GM23338 (cell line): ENCODE data around the gene FGFR3. TPM values are rescaled to one million over a fixed set of nuclear protein-coding genes. Genes with fewer than 3 reads are reported as not detected.
A peak's percentile ranks its signal among the peaks of the same experiment; 100 is the strongest.

Experiments
- ATAC-seq: fragments of 200-7000 bp; cut with Tn5 transposase; 3 replicates; pipeline ENCODE4 v1.9.1; 2020
- DNase-seq: peaks from one replicate; pipeline ENCODE4 v3.0.0-alpha.2; 2015; ENCODE audit warnings: low spot score
- H2AFZ ChIP-seq: fragments of 200-600 bp; sonication (generic); 2 replicates; pipeline ENCODE4 v1.8.0; 2016; ENCODE audit warnings: antibody characterized with exemption, mild to moderate bottlenecking, moderate library complexity
- H3F3A ChIP-seq: fragments of 200-600 bp; sonication (generic); replicated peaks from 2 replicates; pipeline ENCODE4 v1.8.0; 2017; ENCODE audit warnings: antibody characterized with exemption, mixed run types, low read depth
- H3K27ac ChIP-seq: fragments of 200-600 bp; sonication (generic); 2 replicates; pipeline ENCODE4 v1.6.1; 2016; ENCODE audit warnings: low read depth
- H3K27me3 ChIP-seq: fragments of 200-600 bp; sonication (generic); 2 replicates; pipeline ENCODE4 v1.8.0; 2016; ENCODE audit warnings: mild to moderate bottlenecking, mixed run types, moderate library complexity; ENCODE audit not compliant: insufficient read depth
- H3K36me3 ChIP-seq: fragments of 200-600 bp; sonication (generic); 2 replicates; pipeline ENCODE4 v1.8.0; 2016; ENCODE audit warnings: mild to moderate bottlenecking; ENCODE audit not compliant: insufficient read depth
- H3K4me1 ChIP-seq: fragments of 200-600 bp; sonication (generic); 2 replicates; pipeline ENCODE4 v1.8.0; 2016; ENCODE audit warnings: mild to moderate bottlenecking, moderate library complexity; ENCODE audit not compliant: insufficient read depth
- H3K4me2 ChIP-seq: fragments of 200-600 bp; sonication (generic); 2 replicates; pipeline ENCODE4 v1.7.1; 2017; ENCODE audit warnings: mixed run types
- H3K4me3 ChIP-seq: fragments of 200-600 bp; sonication (generic); 2 replicates; pipeline ENCODE4 v1.6.1; 2016; ENCODE audit warnings: mixed run types
- H3K79me2 ChIP-seq: fragments of 200-600 bp; sonication (generic); replicated peaks from 2 replicates; pipeline ENCODE4 v1.8.0; 2017; ENCODE audit warnings: mild to moderate bottlenecking; ENCODE audit not compliant: insufficient read depth
- H3K9me2 ChIP-seq: fragments of 200-600 bp; sonication (generic); 2 replicates; pipeline ENCODE4 v1.8.0; 2017; ENCODE audit not compliant: insufficient read depth
- H4K20me1 ChIP-seq: fragments of 200-600 bp; sonication (generic); replicated peaks from 2 replicates; pipeline ENCODE4 v1.8.0; 2017; ENCODE audit warnings: mild to moderate bottlenecking; ENCODE audit not compliant: insufficient read depth
- H3K27ac Mint-ChIP-seq: 2 replicates; pipeline ENCODE4 v1.8.0; 2020; ENCODE audit warnings: inconsistent platforms, mild to moderate bottlenecking, moderate library complexity, mixed read lengths
- H3K27me3 Mint-ChIP-seq: 3 replicates; pipeline ENCODE4 v1.8.0; 2022; ENCODE audit warnings: low read depth, mild to moderate bottlenecking, moderate library complexity, mixed read lengths, inconsistent platforms; ENCODE audit not compliant: insufficient read depth, poor library complexity
- H3K36me3 Mint-ChIP-seq: 3 replicates; pipeline ENCODE4 v1.8.0; 2021; ENCODE audit warnings: low read depth, mild to moderate bottlenecking, inconsistent platforms, moderate library complexity, mixed read lengths
- H3K4me1 Mint-ChIP-seq: 3 replicates; pipeline ENCODE4 v1.8.0; 2020; ENCODE audit warnings: mild to moderate bottlenecking, inconsistent platforms, mixed read lengths
- H3K4me3 Mint-ChIP-seq: 3 replicates; pipeline ENCODE4 v1.8.0; 2021; ENCODE audit warnings: moderate library complexity, mild to moderate bottlenecking, inconsistent platforms, mixed read lengths
- H3K9me3 Mint-ChIP-seq: 3 replicates; pipeline ENCODE4 v1.8.0; 2020; ENCODE audit warnings: moderate library complexity, mild to moderate bottlenecking, inconsistent platforms, mixed read lengths
- EZH2 ChIP-seq: fragments of 200-600 bp; sonication (generic); IDR thresholded peaks from one replicate; pipeline ENCODE4 v1.8.0; 2017; ENCODE audit warnings: antibody characterized with exemption, mild to moderate bottlenecking, low read depth; ENCODE audit not compliant: unreplicated experiment
- EZH2phosphoT487 ChIP-seq: fragments of 200-600 bp; sonication (generic); IDR thresholded peaks from one replicate; pipeline ENCODE4 v1.8.1; 2018; ENCODE audit warnings: antibody characterized with exemption; ENCODE audit not compliant: unreplicated experiment
- JUNB ChIP-seq: IDR thresholded peaks from one replicate; pipeline ENCODE4 v1.6.1; 2016; ENCODE audit warnings: antibody characterized with exemption; ENCODE audit not compliant: unreplicated experiment
- STAT1 ChIP-seq: IDR thresholded peaks from one replicate; pipeline ENCODE4 v1.6.1; 2016; ENCODE audit warnings: antibody characterized with exemption; ENCODE audit not compliant: unreplicated experiment
- ZNF114 ChIP-seq: fragments of 250-450 bp; sonication (Bioruptor Pico); IDR thresholded peaks from 2 replicates; pipeline ENCODE4 v1.5.0; 2020; ENCODE audit warnings: mild to moderate bottlenecking, moderate library complexity
- polyA plus RNA-seq: library from polyadenylated mRNA; unstranded; fragments of >200 nt; fragmentation: Nextera tagmentation; extraction: Ambion mirVana; gene quantifications from 2 replicates; pipeline ENCODE4 v1.2.1, GENCODE V29; 2016
- total RNA-seq: library from RNA; depleted of rRNA; stranded (reverse); fragments of >200 nt; shearing (Covaris generic); gene quantifications from 2 replicates; pipeline ENCODE4 v1.2.3, GENCODE V29; 2014
- TF ChIP-seq, protein P1 (sequence below): fragments of 250-450 bp; sonication (Bioruptor Pico); IDR thresholded peaks from 2 replicates; pipeline ENCODE4 v1.5.0; 2020; ENCODE audit warnings: mild to moderate bottlenecking, moderate library complexity
- TF ChIP-seq, protein P2 (sequence below): IDR thresholded peaks from one replicate; pipeline ENCODE4 v1.6.1; 2018; ENCODE audit warnings: antibody characterized with exemption; ENCODE audit not compliant: unreplicated experiment
- TF ChIP-seq, protein P3 (sequence below), 2 experiments: fragments of 200-600 bp in 1 of 2; sonication (generic) in 1 of 2; conservative IDR thresholded peaks; 2 replicates each; pipeline versions ENCODE4 v1.5.1 to v1.6.1; 2016 to 2017; ENCODE audit warnings: antibody characterized with exemption in 2 of 2, low read depth in 2 of 2, mild to moderate bottlenecking in 2 of 2, moderate library complexity in 1 of 2
- TF ChIP-seq, protein P4 (sequence below): IDR thresholded peaks from 2 replicates; pipeline ENCODE4 v1.6.1; 2016; ENCODE audit warnings: antibody characterized with exemption

Gene FGFR3
- total and polyA plus RNA-seq, 2 experiments from 2014 or later = 3.6 to 17.4 TPM

DNA sequence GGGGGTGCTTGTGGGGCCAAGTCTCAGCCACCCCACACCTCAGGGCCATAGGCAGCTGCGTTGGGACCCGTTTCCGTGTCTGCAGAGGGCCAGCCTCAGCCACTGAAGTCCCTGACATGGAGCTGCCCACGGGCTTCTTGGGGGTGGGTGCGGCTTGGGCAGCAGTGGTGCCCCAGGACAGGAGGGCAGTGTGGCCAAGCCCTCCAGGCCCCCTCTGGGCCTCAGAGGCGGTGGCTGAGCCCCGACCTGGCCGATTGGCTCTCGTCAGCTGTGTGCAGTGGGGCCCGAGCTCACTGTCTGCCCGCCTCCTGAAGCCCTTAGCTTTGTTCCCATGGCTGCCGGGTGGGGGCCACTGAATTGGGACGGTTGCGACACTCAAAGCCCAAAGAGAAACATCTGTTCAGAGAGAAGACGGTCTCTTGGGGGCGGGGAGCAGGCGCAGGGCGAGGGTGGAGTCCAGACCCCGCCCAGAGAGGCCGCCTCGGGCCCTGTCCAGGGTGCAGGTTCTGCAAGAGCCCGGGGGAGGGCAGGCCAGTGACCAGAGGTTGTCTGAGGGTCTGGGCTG, 9.1 kb downstream of the FGFR3 start (continued):
- TF ChIP-seq, protein P1, sequence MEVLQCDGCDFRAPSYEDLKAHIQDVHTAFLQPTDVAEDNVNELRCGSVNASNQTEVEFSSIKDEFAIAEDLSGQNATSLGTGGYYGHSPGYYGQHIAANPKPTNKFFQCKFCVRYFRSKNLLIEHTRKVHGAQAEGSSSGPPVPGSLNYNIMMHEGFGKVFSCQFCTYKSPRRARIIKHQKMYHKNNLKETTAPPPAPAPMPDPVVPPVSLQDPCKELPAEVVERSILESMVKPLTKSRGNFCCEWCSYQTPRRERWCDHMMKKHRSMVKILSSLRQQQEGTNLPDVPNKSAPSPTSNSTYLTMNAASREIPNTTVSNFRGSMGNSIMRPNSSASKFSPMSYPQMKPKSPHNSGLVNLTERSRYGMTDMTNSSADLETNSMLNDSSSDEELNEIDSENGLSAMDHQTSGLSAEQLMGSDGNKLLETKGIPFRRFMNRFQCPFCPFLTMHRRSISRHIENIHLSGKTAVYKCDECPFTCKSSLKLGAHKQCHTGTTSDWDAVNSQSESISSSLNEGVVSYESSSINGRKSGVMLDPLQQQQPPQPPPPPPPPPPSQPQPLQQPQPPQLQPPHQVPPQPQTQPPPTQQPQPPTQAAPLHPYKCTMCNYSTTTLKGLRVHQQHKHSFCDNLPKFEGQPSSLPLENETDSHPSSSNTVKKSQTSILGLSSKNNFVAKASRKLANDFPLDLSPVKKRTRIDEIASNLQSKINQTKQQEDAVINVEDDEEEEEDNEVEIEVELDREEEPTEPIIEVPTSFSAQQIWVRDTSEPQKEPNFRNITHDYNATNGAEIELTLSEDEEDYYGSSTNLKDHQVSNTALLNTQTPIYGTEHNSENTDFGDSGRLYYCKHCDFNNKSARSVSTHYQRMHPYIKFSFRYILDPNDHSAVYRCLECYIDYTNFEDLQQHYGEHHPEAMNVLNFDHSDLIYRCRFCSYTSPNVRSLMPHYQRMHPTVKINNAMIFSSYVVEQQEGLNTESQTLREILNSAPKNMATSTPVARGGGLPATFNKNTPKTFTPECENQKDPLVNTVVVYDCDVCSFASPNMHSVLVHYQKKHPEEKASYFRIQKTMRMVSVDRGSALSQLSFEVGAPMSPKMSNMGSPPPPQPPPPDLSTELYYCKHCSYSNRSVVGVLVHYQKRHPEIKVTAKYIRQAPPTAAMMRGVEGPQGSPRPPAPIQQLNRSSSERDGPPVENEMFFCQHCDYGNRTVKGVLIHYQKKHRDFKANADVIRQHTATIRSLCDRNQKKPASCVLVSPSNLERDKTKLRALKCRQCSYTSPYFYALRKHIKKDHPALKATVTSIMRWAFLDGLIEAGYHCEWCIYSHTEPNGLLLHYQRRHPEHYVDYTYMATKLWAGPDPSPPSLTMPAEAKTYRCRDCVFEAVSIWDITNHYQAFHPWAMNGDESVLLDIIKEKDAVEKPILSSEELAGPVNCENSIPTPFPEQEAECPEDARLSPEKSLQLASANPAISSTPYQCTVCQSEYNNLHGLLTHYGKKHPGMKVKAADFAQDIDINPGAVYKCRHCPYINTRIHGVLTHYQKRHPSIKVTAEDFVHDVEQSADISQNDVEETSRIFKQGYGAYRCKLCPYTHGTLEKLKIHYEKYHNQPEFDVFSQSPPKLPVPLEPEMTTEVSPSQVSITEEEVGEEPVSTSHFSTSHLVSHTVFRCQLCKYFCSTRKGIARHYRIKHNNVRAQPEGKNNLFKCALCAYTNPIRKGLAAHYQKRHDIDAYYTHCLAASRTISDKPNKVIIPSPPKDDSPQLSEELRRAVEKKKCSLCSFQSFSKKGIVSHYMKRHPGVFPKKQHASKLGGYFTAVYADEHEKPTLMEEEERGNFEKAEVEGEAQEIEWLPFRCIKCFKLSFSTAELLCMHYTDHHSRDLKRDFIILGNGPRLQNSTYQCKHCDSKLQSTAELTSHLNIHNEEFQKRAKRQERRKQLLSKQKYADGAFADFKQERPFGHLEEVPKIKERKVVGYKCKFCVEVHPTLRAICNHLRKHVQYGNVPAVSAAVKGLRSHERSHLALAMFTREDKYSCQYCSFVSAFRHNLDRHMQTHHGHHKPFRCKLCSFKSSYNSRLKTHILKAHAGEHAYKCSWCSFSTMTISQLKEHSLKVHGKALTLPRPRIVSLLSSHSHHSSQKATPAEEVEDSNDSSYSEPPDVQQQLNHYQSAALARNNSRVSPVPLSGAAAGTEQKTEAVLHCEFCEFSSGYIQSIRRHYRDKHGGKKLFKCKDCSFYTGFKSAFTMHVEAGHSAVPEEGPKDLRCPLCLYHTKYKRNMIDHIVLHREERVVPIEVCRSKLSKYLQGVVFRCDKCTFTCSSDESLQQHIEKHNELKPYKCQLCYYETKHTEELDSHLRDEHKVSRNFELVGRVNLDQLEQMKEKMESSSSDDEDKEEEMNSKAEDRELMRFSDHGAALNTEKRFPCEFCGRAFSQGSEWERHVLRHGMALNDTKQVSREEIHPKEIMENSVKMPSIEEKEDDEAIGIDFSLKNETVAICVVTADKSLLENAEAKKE (CRISPR knock-in tag) = no peak
- TF ChIP-seq ZNF114 (CRISPR knock-in tag) = no peak

DNA sequence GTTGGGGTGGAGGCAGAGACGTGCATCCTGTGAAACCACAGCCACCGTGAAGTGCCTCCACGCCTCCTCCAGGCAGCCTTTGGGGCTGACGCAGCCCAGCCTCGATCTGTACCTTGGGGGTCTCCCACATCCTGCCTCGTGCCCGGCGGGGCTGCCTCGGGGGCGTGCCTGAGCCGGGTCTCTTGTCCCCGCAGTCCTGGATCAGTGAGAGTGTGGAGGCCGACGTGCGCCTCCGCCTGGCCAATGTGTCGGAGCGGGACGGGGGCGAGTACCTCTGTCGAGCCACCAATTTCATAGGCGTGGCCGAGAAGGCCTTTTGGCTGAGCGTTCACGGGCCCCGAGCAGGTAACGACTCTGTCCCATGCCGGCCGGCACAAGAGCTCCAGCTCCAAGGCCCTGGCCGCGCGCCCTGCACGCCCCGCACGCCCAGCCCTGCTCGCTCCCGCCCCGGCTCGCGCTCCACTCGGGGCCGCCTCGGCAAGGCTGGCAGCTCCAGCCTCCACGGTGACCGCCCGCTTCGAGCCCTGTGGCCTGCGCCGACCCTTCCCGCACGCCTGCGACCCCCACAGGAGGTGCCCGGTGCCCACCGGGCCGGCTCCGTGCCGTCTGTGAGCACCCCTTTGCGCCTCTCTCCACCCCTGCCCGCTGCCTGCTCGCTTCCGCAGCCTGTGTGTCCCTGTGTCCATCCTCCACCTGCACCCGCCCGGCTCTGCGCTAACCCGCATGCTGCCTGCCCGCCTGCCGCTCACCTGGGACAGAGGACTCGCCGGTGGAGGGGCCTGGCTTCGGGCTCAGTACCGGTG, 9.8 kb downstream of the FGFR3 start:
- H3K36me3 ChIP-seq = no peaks in the 10 kb centered on the region
- no peaks in the 10 kb centered on the region for H3K4me1 ChIP-seq
- H3K4me2 ChIP-seq = no peak overlapping the region
- H3K9me2 ChIP-seq = no peaks in the 10 kb centered on the region
- Mint-ChIP-seq H3K27me3 (peaks cover 6% of the 10 kb centered on the region), H3K27ac (no peak overlapping the region), H3K4me1 (no peaks in the 10 kb centered on the region), H3K4me3 (no peak overlapping the region), H3K9me3 (no peaks in the 10 kb centered on the region), H3K36me3 (no peaks in the 10 kb centered on the region; the same call in 2 of the 3 replicates)
- ATAC-seq (peak; percentile 22), DNase-seq (peak; percentile 58)
- no peak overlapping the region for H3K27ac ChIP-seq
- TF ChIP-seq, protein P2, sequence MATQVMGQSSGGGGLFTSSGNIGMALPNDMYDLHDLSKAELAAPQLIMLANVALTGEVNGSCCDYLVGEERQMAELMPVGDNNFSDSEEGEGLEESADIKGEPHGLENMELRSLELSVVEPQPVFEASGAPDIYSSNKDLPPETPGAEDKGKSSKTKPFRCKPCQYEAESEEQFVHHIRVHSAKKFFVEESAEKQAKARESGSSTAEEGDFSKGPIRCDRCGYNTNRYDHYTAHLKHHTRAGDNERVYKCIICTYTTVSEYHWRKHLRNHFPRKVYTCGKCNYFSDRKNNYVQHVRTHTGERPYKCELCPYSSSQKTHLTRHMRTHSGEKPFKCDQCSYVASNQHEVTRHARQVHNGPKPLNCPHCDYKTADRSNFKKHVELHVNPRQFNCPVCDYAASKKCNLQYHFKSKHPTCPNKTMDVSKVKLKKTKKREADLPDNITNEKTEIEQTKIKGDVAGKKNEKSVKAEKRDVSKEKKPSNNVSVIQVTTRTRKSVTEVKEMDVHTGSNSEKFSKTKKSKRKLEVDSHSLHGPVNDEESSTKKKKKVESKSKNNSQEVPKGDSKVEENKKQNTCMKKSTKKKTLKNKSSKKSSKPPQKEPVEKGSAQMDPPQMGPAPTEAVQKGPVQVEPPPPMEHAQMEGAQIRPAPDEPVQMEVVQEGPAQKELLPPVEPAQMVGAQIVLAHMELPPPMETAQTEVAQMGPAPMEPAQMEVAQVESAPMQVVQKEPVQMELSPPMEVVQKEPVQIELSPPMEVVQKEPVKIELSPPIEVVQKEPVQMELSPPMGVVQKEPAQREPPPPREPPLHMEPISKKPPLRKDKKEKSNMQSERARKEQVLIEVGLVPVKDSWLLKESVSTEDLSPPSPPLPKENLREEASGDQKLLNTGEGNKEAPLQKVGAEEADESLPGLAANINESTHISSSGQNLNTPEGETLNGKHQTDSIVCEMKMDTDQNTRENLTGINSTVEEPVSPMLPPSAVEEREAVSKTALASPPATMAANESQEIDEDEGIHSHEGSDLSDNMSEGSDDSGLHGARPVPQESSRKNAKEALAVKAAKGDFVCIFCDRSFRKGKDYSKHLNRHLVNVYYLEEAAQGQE = no peak
- TF ChIP-seq, protein P3, sequence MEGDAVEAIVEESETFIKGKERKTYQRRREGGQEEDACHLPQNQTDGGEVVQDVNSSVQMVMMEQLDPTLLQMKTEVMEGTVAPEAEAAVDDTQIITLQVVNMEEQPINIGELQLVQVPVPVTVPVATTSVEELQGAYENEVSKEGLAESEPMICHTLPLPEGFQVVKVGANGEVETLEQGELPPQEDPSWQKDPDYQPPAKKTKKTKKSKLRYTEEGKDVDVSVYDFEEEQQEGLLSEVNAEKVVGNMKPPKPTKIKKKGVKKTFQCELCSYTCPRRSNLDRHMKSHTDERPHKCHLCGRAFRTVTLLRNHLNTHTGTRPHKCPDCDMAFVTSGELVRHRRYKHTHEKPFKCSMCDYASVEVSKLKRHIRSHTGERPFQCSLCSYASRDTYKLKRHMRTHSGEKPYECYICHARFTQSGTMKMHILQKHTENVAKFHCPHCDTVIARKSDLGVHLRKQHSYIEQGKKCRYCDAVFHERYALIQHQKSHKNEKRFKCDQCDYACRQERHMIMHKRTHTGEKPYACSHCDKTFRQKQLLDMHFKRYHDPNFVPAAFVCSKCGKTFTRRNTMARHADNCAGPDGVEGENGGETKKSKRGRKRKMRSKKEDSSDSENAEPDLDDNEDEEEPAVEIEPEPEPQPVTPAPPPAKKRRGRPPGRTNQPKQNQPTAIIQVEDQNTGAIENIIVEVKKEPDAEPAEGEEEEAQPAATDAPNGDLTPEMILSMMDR (conservative IDR thresholded peaks at IDR 0.05; ENCODE audit: low read depth in 2 of 2) = peak in 1 of 2 experiments; percentile 52; a peak in 2 of 4 replicates
- TF ChIP-seq ZNF114 (CRISPR knock-in tag) = no peak
- no peak for TF ChIP-seq EZH2phosphoT487
- no peak for TF ChIP-seq STAT1
- TF ChIP-seq JUNB = no peak
- TF ChIP-seq, protein P4, sequence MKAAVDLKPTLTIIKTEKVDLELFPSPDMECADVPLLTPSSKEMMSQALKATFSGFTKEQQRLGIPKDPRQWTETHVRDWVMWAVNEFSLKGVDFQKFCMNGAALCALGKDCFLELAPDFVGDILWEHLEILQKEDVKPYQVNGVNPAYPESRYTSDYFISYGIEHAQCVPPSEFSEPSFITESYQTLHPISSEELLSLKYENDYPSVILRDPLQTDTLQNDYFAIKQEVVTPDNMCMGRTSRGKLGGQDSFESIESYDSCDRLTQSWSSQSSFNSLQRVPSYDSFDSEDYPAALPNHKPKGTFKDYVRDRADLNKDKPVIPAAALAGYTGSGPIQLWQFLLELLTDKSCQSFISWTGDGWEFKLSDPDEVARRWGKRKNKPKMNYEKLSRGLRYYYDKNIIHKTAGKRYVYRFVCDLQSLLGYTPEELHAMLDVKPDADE = no peak
- no peak for TF ChIP-seq EZH2
- H3K79me2 ChIP-seq = no peaks in the 10 kb centered on the region
- no peaks in the 10 kb centered on the region for H3K27me3 ChIP-seq
- H3F3A ChIP-seq = no peaks in the 10 kb centered on the region
- no peak overlapping the region for H3K4me3 ChIP-seq
- H2AFZ ChIP-seq = no peak overlapping the region
- H4K20me1 ChIP-seq = no peaks in the 10 kb centered on the region
